ENCODE data around the gene MRPL27. TPM values are rescaled to one million over a fixed set of nuclear protein-coding genes. Genes with fewer than 3 reads are reported as not detected.

The MRPL27 gene
- total RNA-seq, 2 donors from 2014 or later = 70.9 to 76.7 TPM

- 93 to 96% methylated on average over 6 to 12 of the region's 12 CpGs for WGBS, 2 experiments (ENCODE audit: insufficient coverage in 1 of 2, insufficient read length in 1 of 2)
- Histone ChIP-seq H3K27me3 (ENCODE audit: control insufficient read depth, insufficient read depth, low read length, poor library complexity, severe bottlenecking) (no peaks in the 10 kb centered on the region), H3K4me3 (ENCODE audit: low read length) (no peak overlapping the region), H3K9ac (ENCODE audit: extremely low read depth, low read length, poor library complexity, severe bottlenecking) (no peak overlapping the region), H3K4me1 (ENCODE audit: control insufficient read depth, insufficient read depth, low read length) (no peaks in the 10 kb centered on the region), H3K9me3 (ENCODE audit: control insufficient read depth, low read length) (no peaks in the 10 kb centered on the region), H3K36me3 (ENCODE audit: control insufficient read depth, insufficient read depth, low read length) (peaks cover 68% of the 10 kb centered on the region), H3K27ac (ENCODE audit: low read depth, low read length) (no peak overlapping the region)
- Mint-ChIP-seq H3K4me3 (no peak overlapping the region), H3K27me3 (ENCODE audit: insufficient read depth) (no peaks in the 10 kb centered on the region), H3K36me3 (ENCODE audit: low read depth) (peaks cover 65% of the 10 kb centered on the region), H3K27ac (no peak overlapping the region), H3K4me1 (no peaks in the 10 kb centered on the region), H3K9me3 (no peaks in the 10 kb centered on the region)
- DNase-seq = peak; percentile 32
- TF ChIP-seq CTCF (conservative IDR thresholded peaks at IDR 0.05) = no peak
Observed at GRCh38 chr17:50356418-50356817, 16.6 kb downstream of the MRPL27 start.

GRCh38 chr17:50355701-50356341 is 17.2 kb downstream of the MRPL27 start:
- no peak overlapping the region for H3K4me3 ChIP-seq (ENCODE audit: low read length)
- peak; percentile 40 for DNase-seq
- H3K36me3 ChIP-seq (ENCODE audit: control insufficient read depth, insufficient read depth, low read length) = peaks cover 63% of the 10 kb centered on the region
- WGBS, 2 experiments (ENCODE audit: insufficient coverage in 1 of 2, insufficient read length in 1 of 2) = 96 to 98% methylated on average over 17 to 20 of the region's 20 CpGs
- no peak for TF ChIP-seq CTCF (conservative IDR thresholded peaks at IDR 0.05)
- no peak overlapping the region for H3K9ac ChIP-seq (ENCODE audit: extremely low read depth, low read length, poor library complexity, severe bottlenecking)
- Mint-ChIP-seq H3K36me3 (ENCODE audit: low read depth) (peaks cover 69% of the 10 kb centered on the region), H3K4me3 (no peak overlapping the region), H3K9me3 (no peaks in the 10 kb centered on the region), H3K4me1 (no peaks in the 10 kb centered on the region), H3K27ac (no peak overlapping the region), H3K27me3 (ENCODE audit: insufficient read depth) (no peaks in the 10 kb centered on the region)
- no peak overlapping the region for H3K27ac ChIP-seq (ENCODE audit: low read depth, low read length)
- H3K4me1 ChIP-seq (ENCODE audit: control insufficient read depth, insufficient read depth, low read length) = no peaks in the 10 kb centered on the region
- H3K27me3 ChIP-seq (ENCODE audit: control insufficient read depth, insufficient read depth, low read length, poor library complexity, severe bottlenecking) = no peaks in the 10 kb centered on the region
- H3K9me3 ChIP-seq (ENCODE audit: control insufficient read depth, low read length) = no peaks in the 10 kb centered on the region

- Histone ChIP-seq H3K4me3 (ENCODE audit: low read length) (no peak overlapping the region), H3K9ac (ENCODE audit: extremely low read depth, low read length, poor library complexity, severe bottlenecking) (no peak overlapping the region), H3K27me3 (ENCODE audit: control insufficient read depth, insufficient read depth, low read length, poor library complexity, severe bottlenecking) (no peaks in the 10 kb centered on the region), H3K36me3 (ENCODE audit: control insufficient read depth, insufficient read depth, low read length) (peaks cover 61% of the 10 kb centered on the region), H3K4me1 (ENCODE audit: control insufficient read depth, insufficient read depth, low read length) (no peaks in the 10 kb centered on the region), H3K27ac (ENCODE audit: low read depth, low read length) (no peak overlapping the region), H3K9me3 (ENCODE audit: control insufficient read depth, low read length) (no peaks in the 10 kb centered on the region)
- no peaks in the 10 kb centered on the region for H3K4me1 Mint-ChIP-seq
- 93% methylated on average over 4 of the region's 4 CpGs; no CpG with 5 or more reads in 1 of the 2 experiments for WGBS, 2 experiments (ENCODE audit: insufficient coverage in 1 of 2, insufficient read length in 1 of 2)
- DNase-seq = peak; percentile 46
- H3K27me3 Mint-ChIP-seq (ENCODE audit: insufficient read depth) = no peaks in the 10 kb centered on the region
- TF ChIP-seq CTCF (conservative IDR thresholded peaks at IDR 0.05) = no peak
- H3K27ac Mint-ChIP-seq = no peak overlapping the region
- H3K36me3 Mint-ChIP-seq (ENCODE audit: low read depth) = peaks cover 73% of the 10 kb centered on the region
- H3K9me3 Mint-ChIP-seq = no peaks in the 10 kb centered on the region
- H3K4me3 Mint-ChIP-seq = no peak overlapping the region
Observed at GRCh38 chr17:50355336-50355700, 17.7 kb downstream of the MRPL27 start.

All from endodermal cell (in vitro differentiated cells).